DMS53 (cell line): ENCODE data around the gene TANC1.
A peak's percentile ranks its signal among the peaks of the same experiment; 100 is the strongest.

Source experiments
- DNase-seq: peaks from one replicate; lab custom pipeline; 2025; lab: John Stamatoyannopoulos, UW

TANC1 gene

GRCh38 chr2:158994920-158995676 lies 26.7 kb downstream of the TANC1 start:
- peak; percentile 93 for DNase-seq

GRCh38 chr2:158995677-158996049 lies 27.2 kb downstream of the TANC1 start:
- peak; percentile 60 for DNase-seq

- peak; percentile 20 for DNase-seq
Observed at GRCh38 chr2:158996378-158996993, 28.0 kb downstream of the TANC1 start.

- no peak for DNase-seq
Observed at GRCh38 chr2:158997037-158997790, 28.8 kb downstream of the TANC1 start.

- peak; percentile 68 for DNase-seq
Observed at GRCh38 chr2:158998551-158999248, 30.3 kb downstream of the TANC1 start.

GRCh38 chr2:158999458-158999857 lies 31.0 kb downstream of the TANC1 start:
- peak; percentile 72 for DNase-seq

- DNase-seq, result no peak
Observed at GRCh38 chr2:159000072-159000471, 31.6 kb downstream of the TANC1 start.

- no peak for DNase-seq
Observed at GRCh38 chr2:159002462-159003111, 34.1 kb downstream of the TANC1 start.

GRCh38 chr2:159003555-159003954 lies 35.1 kb downstream of the TANC1 start:
- no peak for DNase-seq

GRCh38 chr2:159004849-159005248 lies 36.4 kb downstream of the TANC1 start:
- no peak for DNase-seq

GRCh38 chr2:159009940-159010339 lies 41.5 kb downstream of the TANC1 start:
- DNase-seq, result no peak

GRCh38 chr2:159010340-159010739 lies 41.9 kb downstream of the TANC1 start:
- DNase-seq, result no peak

GRCh38 chr2:159010963-159011362 lies 42.5 kb downstream of the TANC1 start:
- DNase-seq, result no peak

GRCh38 chr2:159012142-159012541 lies 43.7 kb downstream of the TANC1 start:
- no peak for DNase-seq

GRCh38 chr2:159013103-159013502 lies 44.7 kb downstream of the TANC1 start:
- DNase-seq, result no peak

- no peak for DNase-seq
Observed at GRCh38 chr2:159015174-159015573, 46.7 kb downstream of the TANC1 start.

- DNase-seq, result no peak
Observed at GRCh38 chr2:159015823-159016222, 47.4 kb downstream of the TANC1 start.

- DNase-seq, result no peak
Observed at GRCh38 chr2:159017837-159018236, 49.4 kb downstream of the TANC1 start.

- DNase-seq, result no peak
Observed at GRCh38 chr2:159019021-159019420, 50.6 kb downstream of the TANC1 start.

- no peak for DNase-seq
Observed at GRCh38 chr2:159022019-159022418, 53.6 kb downstream of the TANC1 start.

GRCh38 chr2:159026170-159026569 lies 57.7 kb downstream of the TANC1 start:
- no peak for DNase-seq

- DNase-seq, result no peak
Observed at GRCh38 chr2:159028776-159029175, 60.3 kb downstream of the TANC1 start.
